Endodermal cell (in vitro differentiated cells): Measurements from ENCODE around the gene PPP1R14C. TPM values are rescaled to one million over a fixed set of nuclear protein-coding genes. Genes with fewer than 3 reads are reported as not detected.

Experiments used
- DNase-seq: peaks from one replicate; pipeline ENCODE4 v3.0.0-alpha.2; 2017
- H3K27ac ChIP-seq: 2 replicates; pipeline ENCODE4 v1.5.1; 2013; ENCODE audit warnings: mild to moderate bottlenecking, low read depth, low read length, moderate library complexity
- H3K27me3 ChIP-seq: 2 replicates; pipeline ENCODE4 v1.6.1; 2013; ENCODE audit warnings: mild to moderate bottlenecking, low read length, moderate library complexity; ENCODE audit not compliant: insufficient read depth, control insufficient read depth, poor library complexity, severe bottlenecking
- H3K36me3 ChIP-seq: 2 replicates; pipeline ENCODE4 v1.7.0; 2013; ENCODE audit warnings: mild to moderate bottlenecking, low read length, moderate library complexity; ENCODE audit not compliant: control insufficient read depth, insufficient read depth
- H3K4me1 ChIP-seq: one replicate; pipeline ENCODE4 v1.7.0; 2013; ENCODE audit warnings: low read length; ENCODE audit not compliant: control insufficient read depth, insufficient read depth
- H3K4me3 ChIP-seq: 2 replicates; pipeline ENCODE4 v1.5.1; 2013; ENCODE audit warnings: mild to moderate bottlenecking, low read length, moderate library complexity
- H3K9ac ChIP-seq: 2 replicates; pipeline ENCODE4 v1.6.1; 2013; ENCODE audit warnings: mild to moderate bottlenecking, low read length, moderate library complexity; ENCODE audit not compliant: poor library complexity, severe bottlenecking; ENCODE audit errors: extremely low read depth
- H3K9me3 ChIP-seq: 2 replicates; pipeline ENCODE4 v1.6.1; 2013; ENCODE audit warnings: mild to moderate bottlenecking, low read length, moderate library complexity; ENCODE audit not compliant: control insufficient read depth
- H3K27ac Mint-ChIP-seq: 2 replicates; pipeline ENCODE4 v1.8.0; 2020; ENCODE audit warnings: mixed read lengths
- H3K27me3 Mint-ChIP-seq: 2 replicates; pipeline ENCODE4 v1.8.0; 2021; ENCODE audit warnings: mild to moderate bottlenecking, mixed read lengths; ENCODE audit not compliant: insufficient read depth
- H3K36me3 Mint-ChIP-seq: 2 replicates; pipeline ENCODE4 v1.8.0; 2020; ENCODE audit warnings: low read depth, mixed read lengths
- H3K4me1 Mint-ChIP-seq: 2 replicates; pipeline ENCODE4 v1.8.0; 2020; ENCODE audit warnings: mixed read lengths
- H3K4me3 Mint-ChIP-seq: 2 replicates; pipeline ENCODE4 v1.8.0; 2020; ENCODE audit warnings: mild to moderate bottlenecking, moderate library complexity, mixed read lengths
- H3K9me3 Mint-ChIP-seq: 2 replicates; pipeline ENCODE4 v1.8.0; 2020; ENCODE audit warnings: mild to moderate bottlenecking, mixed read lengths
- WGBS, 2 experiments: methylation state at CpG; one replicate each; pipeline versions ENCODE4 v1.1.5 to v1.1.7; 2013; ENCODE audit warnings: missing lambda C conversion rate in 2 of 2, mixed read lengths in 1 of 2; ENCODE audit not compliant: insufficient coverage in 1 of 2, insufficient read length in 1 of 2; 5-methylcytosine and 5-hydroxymethylcytosine counted together
- total RNA-seq, 2 donors: library from RNA; stranded (reverse); fragmentation: NEBNext Ultra II Directional in 1 of 2; extraction: Animal tissue kit (Norgen Biotek cat#: 25700) in 1 of 2; gene quantifications; 2 replicates in 1 of 2; 3 replicates in 1 of 2; pipeline ENCODE4 v1.2.1, GENCODE V29; 2021
- TF ChIP-seq, protein P1 (sequence below): fragments of 200-600 bp; sonication (generic); conservative IDR thresholded peaks from 2 replicates; pipeline ENCODE4 v1.5.0; 2021; ENCODE audit warnings: antibody characterized with exemption, mild to moderate bottlenecking

PPP1R14C gene
- total RNA-seq, 2 donors from 2014 or later = 0.20 to 0.29 TPM

DNA sequence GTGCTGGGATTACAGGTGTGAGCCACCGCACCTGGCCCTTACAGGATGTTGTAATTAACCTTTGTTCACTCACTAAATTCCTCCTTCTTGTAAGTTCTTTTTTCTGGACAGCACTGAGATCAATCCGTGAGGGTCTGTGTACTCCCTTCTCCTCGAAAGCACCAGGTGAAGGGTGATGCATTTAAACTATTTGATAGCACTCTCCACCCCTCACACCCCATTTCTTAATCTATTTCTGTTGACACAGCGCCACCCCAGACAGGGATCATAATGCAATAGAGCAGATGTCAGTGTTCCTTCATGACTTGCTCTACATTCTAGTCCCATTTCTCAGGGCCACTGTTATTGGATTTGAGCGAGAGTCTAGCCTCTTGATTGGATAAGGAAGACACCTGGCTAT, 46.3 kb downstream of the PPP1R14C start:
- no peak overlapping the region for H3K4me3 ChIP-seq
- no peak overlapping the region for H3K27ac Mint-ChIP-seq
- 86 to 89% methylated on average over 4 to 5 of the region's 5 CpGs for WGBS, 2 experiments
- H3K9ac ChIP-seq = no peak overlapping the region
- TF ChIP-seq, protein P1, sequence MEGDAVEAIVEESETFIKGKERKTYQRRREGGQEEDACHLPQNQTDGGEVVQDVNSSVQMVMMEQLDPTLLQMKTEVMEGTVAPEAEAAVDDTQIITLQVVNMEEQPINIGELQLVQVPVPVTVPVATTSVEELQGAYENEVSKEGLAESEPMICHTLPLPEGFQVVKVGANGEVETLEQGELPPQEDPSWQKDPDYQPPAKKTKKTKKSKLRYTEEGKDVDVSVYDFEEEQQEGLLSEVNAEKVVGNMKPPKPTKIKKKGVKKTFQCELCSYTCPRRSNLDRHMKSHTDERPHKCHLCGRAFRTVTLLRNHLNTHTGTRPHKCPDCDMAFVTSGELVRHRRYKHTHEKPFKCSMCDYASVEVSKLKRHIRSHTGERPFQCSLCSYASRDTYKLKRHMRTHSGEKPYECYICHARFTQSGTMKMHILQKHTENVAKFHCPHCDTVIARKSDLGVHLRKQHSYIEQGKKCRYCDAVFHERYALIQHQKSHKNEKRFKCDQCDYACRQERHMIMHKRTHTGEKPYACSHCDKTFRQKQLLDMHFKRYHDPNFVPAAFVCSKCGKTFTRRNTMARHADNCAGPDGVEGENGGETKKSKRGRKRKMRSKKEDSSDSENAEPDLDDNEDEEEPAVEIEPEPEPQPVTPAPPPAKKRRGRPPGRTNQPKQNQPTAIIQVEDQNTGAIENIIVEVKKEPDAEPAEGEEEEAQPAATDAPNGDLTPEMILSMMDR = no peak
- H3K4me3 Mint-ChIP-seq = no peak overlapping the region
- H3K4me1 Mint-ChIP-seq = no peaks in the 10 kb centered on the region
- no peaks in the 10 kb centered on the region for H3K4me1 ChIP-seq
- H3K27me3 Mint-ChIP-seq = peaks cover 5% of the 10 kb centered on the region
- H3K36me3 Mint-ChIP-seq = no peaks in the 10 kb centered on the region
- H3K9me3 ChIP-seq = no peaks in the 10 kb centered on the region
- no peak overlapping the region for H3K27ac ChIP-seq
- no peak for DNase-seq
- no peaks in the 10 kb centered on the region for H3K36me3 ChIP-seq
- H3K27me3 ChIP-seq = no peaks in the 10 kb centered on the region
- H3K9me3 Mint-ChIP-seq = peaks cover 4% of the 10 kb centered on the region

DNA sequence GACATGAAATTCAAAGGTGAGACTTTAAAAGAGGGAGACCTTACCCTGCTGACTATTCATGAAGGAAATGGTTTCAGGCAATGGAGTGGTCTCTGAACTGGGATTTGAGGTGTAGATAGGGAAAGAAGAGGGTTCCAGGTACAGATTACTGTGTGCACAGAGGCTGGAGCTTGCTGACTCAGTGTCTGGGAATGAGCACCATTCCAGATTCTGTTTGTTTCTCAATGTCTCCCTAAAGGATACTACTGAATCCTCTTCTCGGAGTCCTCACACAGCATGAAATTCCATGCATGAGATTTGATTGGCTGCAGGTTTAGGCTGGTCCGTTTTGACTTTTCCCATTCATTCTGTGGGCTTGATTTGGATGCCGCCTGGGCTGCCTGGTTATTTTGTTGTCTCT, 49.0 kb downstream of the PPP1R14C start:
- no peak for DNase-seq
- Histone ChIP-seq H3K4me1 (no peaks in the 10 kb centered on the region), H3K9ac (no peak overlapping the region), H3K27ac (no peak overlapping the region), H3K36me3 (no peaks in the 10 kb centered on the region), H3K4me3 (no peak overlapping the region), H3K9me3 (no peaks in the 10 kb centered on the region), H3K27me3 (no peaks in the 10 kb centered on the region)
- peaks cover 4% of the 10 kb centered on the region for H3K9me3 Mint-ChIP-seq
- peaks cover 5% of the 10 kb centered on the region for H3K27me3 Mint-ChIP-seq
- H3K36me3 Mint-ChIP-seq = no peaks in the 10 kb centered on the region
- WGBS, 2 experiments = 84 to 91% methylated on average over 3 of the region's 3 CpGs
- TF ChIP-seq, protein P1 = no peak
- H3K4me3 Mint-ChIP-seq = no peak overlapping the region
- H3K4me1 Mint-ChIP-seq = peaks cover 13% of the 10 kb centered on the region
- no peak overlapping the region for H3K27ac Mint-ChIP-seq

DNA sequence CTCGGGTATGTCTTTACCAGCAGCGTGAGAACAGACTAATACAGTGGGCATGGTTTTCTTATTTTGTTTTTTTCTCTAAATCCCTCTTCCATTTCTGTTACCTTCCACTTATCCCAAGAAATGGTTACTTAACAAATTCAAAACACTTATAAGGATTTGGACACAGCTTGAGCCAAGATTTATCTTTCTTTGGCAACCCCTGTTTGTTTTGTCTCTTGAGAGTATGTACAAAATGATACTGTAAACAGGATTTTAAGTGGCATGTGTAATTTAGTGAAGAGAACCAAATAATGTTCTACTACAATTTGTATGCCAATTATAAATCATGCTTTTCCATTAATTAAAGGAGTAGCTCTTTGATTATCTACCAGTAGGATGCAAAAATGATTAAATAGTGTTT, 51.4 kb downstream of the PPP1R14C start:
- H3K9ac ChIP-seq = no peak overlapping the region
- no peaks in the 10 kb centered on the region for H3K9me3 ChIP-seq
- H3K27me3 Mint-ChIP-seq = peaks cover 5% of the 10 kb centered on the region
- TF ChIP-seq, protein P1 = no peak
- no peak overlapping the region for H3K27ac ChIP-seq
- no peaks in the 10 kb centered on the region for H3K4me1 ChIP-seq
- WGBS, 2 experiments = 90 to 100% methylated on average over 2 of the region's 2 CpGs
- no peak overlapping the region for H3K27ac Mint-ChIP-seq
- DNase-seq = no peak
- H3K27me3 ChIP-seq = no peaks in the 10 kb centered on the region
- peaks cover 15% of the 10 kb centered on the region for H3K4me1 Mint-ChIP-seq
- no peaks in the 10 kb centered on the region for H3K36me3 Mint-ChIP-seq
- peaks cover 4% of the 10 kb centered on the region for H3K9me3 Mint-ChIP-seq
- H3K36me3 ChIP-seq = no peaks in the 10 kb centered on the region
- H3K4me3 Mint-ChIP-seq = no peak overlapping the region
- H3K4me3 ChIP-seq = no peak overlapping the region
